IPS DF 4.7 (cell line): ENCODE data around the gene PIP5K1B.

ENCODE experiments used
- DNase-seq: peaks from one replicate; pipeline ENCODE4 v3.0.0-alpha.2; 2013; ENCODE audit warnings: low spot score; ENCODE audit errors: extremely low read depth

The PIP5K1B gene

GRCh38 chr9:68771376-68771775, 66.3 kb downstream of the PIP5K1B start:
- DNase-seq: no peak

- DNase-seq: no peak
Measured at GRCh38 chr9:68775003-68775730, 70.1 kb downstream of the PIP5K1B start.

- DNase-seq: no peak
Measured at GRCh38 chr9:68777070-68777763, 72.2 kb downstream of the PIP5K1B start.

- DNase-seq: no peak
Measured at GRCh38 chr9:68778635-68779034, 73.6 kb downstream of the PIP5K1B start.

GRCh38 chr9:68779558-68780379, 74.7 kb downstream of the PIP5K1B start:
- DNase-seq: peak; percentile 53

GRCh38 chr9:68780380-68780712, 75.3 kb downstream of the PIP5K1B start:
- no peak for DNase-seq

GRCh38 chr9:68780720-68781119, 75.7 kb downstream of the PIP5K1B start:
- DNase-seq: no peak

GRCh38 chr9:68781928-68782327, 76.9 kb downstream of the PIP5K1B start:
- no peak for DNase-seq

GRCh38 chr9:68782546-68782945, 77.5 kb downstream of the PIP5K1B start:
- DNase-seq: no peak

- no peak for DNase-seq
Measured at GRCh38 chr9:68785965-68786364, 80.9 kb downstream of the PIP5K1B start.

- no peak for DNase-seq
Measured at GRCh38 chr9:68791169-68791568, 86.1 kb downstream of the PIP5K1B start.

GRCh38 chr9:68793605-68794343, 88.7 kb downstream of the PIP5K1B start:
- no peak for DNase-seq

GRCh38 chr9:68794898-68795297, 89.9 kb downstream of the PIP5K1B start:
- no peak for DNase-seq

GRCh38 chr9:68795411-68795810, 90.4 kb downstream of the PIP5K1B start:
- DNase-seq: no peak

- DNase-seq: no peak
Measured at GRCh38 chr9:68797116-68797515, 92.1 kb downstream of the PIP5K1B start.

GRCh38 chr9:68798423-68798822, 93.4 kb downstream of the PIP5K1B start:
- DNase-seq: no peak

- DNase-seq: no peak
Measured at GRCh38 chr9:68800836-68801235, 95.8 kb downstream of the PIP5K1B start.

- no peak for DNase-seq
Measured at GRCh38 chr9:68802525-68803015, 97.5 kb downstream of the PIP5K1B start.

- DNase-seq: no peak
Measured at GRCh38 chr9:68804911-68805889, 100.2 kb downstream of the PIP5K1B start.

- no peak for DNase-seq
Measured at GRCh38 chr9:68805890-68806517, 101.0 kb downstream of the PIP5K1B start.
